Loucy (cell line): ENCODE measurements around the gene AIMP1.

Source experiments
- H2AFZ ChIP-seq: fragments of 200-600 bp; sonication (generic); 2 replicates; pipeline ENCODE4 v1.6.0; 2016; ENCODE audit warnings: antibody characterized with exemption, mild to moderate bottlenecking, low read length, moderate library complexity
- H3F3A ChIP-seq: fragments of 200-600 bp; 2 replicates; pipeline ENCODE4 v1.6.0; 2016; ENCODE audit warnings: antibody characterized with exemption, low read depth, mild to moderate bottlenecking
- H3K27me3 ChIP-seq: fragments of 200-600 bp; sonication (generic); 2 replicates; pipeline ENCODE4 v1.6.1; 2014; ENCODE audit warnings: low read length, mild to moderate bottlenecking; ENCODE audit not compliant: insufficient read depth, poor library complexity, severe bottlenecking
- H3K36me3 ChIP-seq: fragments of 200-600 bp; sonication (generic); 2 replicates; pipeline ENCODE4 v1.6.1; 2016; ENCODE audit warnings: low read length; ENCODE audit not compliant: insufficient read depth
- H3K4me1 ChIP-seq: fragments of 200-600 bp; sonication (generic); 2 replicates; pipeline ENCODE4 v1.5.1; 2014; ENCODE audit warnings: low read length, mild to moderate bottlenecking; ENCODE audit not compliant: insufficient read depth, poor library complexity, severe bottlenecking
- H3K4me2 ChIP-seq: fragments of 200-600 bp; sonication (generic); 2 replicates; pipeline ENCODE4 v1.6.0; 2014; ENCODE audit warnings: antibody characterized with exemption, low read length, low read depth, mild to moderate bottlenecking; ENCODE audit not compliant: poor library complexity, severe bottlenecking
- H3K4me3 ChIP-seq: fragments of 200-600 bp; sonication (generic); 2 replicates; pipeline ENCODE4 v1.5.1; 2014; ENCODE audit warnings: low read length, mild to moderate bottlenecking, mixed read lengths; ENCODE audit not compliant: poor library complexity, severe bottlenecking
- H3K79me2 ChIP-seq: fragments of 200-600 bp; sonication (generic); 2 replicates; pipeline ENCODE4 v1.6.1; 2014; ENCODE audit warnings: low read length; ENCODE audit not compliant: insufficient read depth
- H3K9ac ChIP-seq: fragments of 200-600 bp; sonication (generic); 2 replicates; pipeline ENCODE4 v1.6.0; 2014; ENCODE audit warnings: mild to moderate bottlenecking, low read depth, low read length, moderate library complexity; ENCODE audit not compliant: poor library complexity, severe bottlenecking
- H3K9me2 ChIP-seq: fragments of 200-600 bp; sonication (generic); replicated peaks from 2 replicates; pipeline ENCODE4 v1.6.1; 2016; ENCODE audit warnings: low read depth, low read length, mixed read lengths
- H3K9me3 ChIP-seq: fragments of 200-600 bp; sonication (generic); 2 replicates; pipeline ENCODE4 v1.6.1; 2014; ENCODE audit warnings: mild to moderate bottlenecking, antibody characterized with exemption, low read length, low read depth; ENCODE audit not compliant: insufficient read depth
- H4K20me1 ChIP-seq: fragments of 200-600 bp; sonication (generic); 2 replicates; pipeline ENCODE4 v1.6.0; 2014; ENCODE audit warnings: antibody characterized with exemption, low read length, mild to moderate bottlenecking; ENCODE audit not compliant: insufficient read depth, poor library complexity, severe bottlenecking
- EZH2phosphoT487 ChIP-seq: fragments of 200-600 bp; IDR thresholded peaks from 2 replicates; pipeline ENCODE4 v1.6.1; 2018; ENCODE audit warnings: antibody characterized with exemption, mild to moderate bottlenecking, moderate library complexity, borderline replicate concordance
- TF ChIP-seq, protein P1 (sequence below): fragments of 200-600 bp; sonication (generic); conservative IDR thresholded peaks from 2 replicates; pipeline ENCODE4 v1.5.1; 2014; ENCODE audit warnings: mild to moderate bottlenecking, antibody characterized with exemption, low read length

Gene AIMP1

DNA sequence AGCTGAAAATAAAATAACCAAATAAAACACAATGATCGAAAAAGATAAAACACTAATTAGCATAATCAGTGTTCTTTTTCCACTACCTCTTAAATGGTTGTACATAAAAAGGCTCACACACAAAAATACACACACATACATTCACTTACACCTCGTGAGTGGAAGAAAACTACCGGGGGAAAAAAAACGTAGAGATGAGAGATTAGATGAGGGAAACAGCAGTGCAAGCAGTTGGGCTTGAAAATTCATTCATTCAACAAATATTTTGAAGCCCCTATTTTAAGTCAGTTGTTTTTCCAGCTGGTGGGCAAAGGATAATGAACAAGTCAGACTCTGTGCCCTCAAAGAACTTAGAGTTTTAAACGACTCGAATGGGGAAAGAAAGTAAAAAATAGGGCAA is 1.4 kb upstream of the AIMP1 start:
- H3K9me3 ChIP-seq, result no peaks in the 10 kb centered on the region
- H3F3A ChIP-seq, result no peaks in the 10 kb centered on the region
- H2AFZ ChIP-seq, result no peak overlapping the region
- H3K36me3 ChIP-seq, result no peaks in the 10 kb centered on the region
- peak overlapping the region; percentile 92 for H3K4me3 ChIP-seq
- H3K4me2 ChIP-seq, result peak overlapping the region; percentile 93
- no peaks in the 10 kb centered on the region for H3K27me3 ChIP-seq
- H3K79me2 ChIP-seq, result peaks cover 74% of the 10 kb centered on the region
- TF ChIP-seq, protein P1, sequence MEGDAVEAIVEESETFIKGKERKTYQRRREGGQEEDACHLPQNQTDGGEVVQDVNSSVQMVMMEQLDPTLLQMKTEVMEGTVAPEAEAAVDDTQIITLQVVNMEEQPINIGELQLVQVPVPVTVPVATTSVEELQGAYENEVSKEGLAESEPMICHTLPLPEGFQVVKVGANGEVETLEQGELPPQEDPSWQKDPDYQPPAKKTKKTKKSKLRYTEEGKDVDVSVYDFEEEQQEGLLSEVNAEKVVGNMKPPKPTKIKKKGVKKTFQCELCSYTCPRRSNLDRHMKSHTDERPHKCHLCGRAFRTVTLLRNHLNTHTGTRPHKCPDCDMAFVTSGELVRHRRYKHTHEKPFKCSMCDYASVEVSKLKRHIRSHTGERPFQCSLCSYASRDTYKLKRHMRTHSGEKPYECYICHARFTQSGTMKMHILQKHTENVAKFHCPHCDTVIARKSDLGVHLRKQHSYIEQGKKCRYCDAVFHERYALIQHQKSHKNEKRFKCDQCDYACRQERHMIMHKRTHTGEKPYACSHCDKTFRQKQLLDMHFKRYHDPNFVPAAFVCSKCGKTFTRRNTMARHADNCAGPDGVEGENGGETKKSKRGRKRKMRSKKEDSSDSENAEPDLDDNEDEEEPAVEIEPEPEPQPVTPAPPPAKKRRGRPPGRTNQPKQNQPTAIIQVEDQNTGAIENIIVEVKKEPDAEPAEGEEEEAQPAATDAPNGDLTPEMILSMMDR, result no peak
- no peak for TF ChIP-seq EZH2phosphoT487
- H3K9me2 ChIP-seq, result no peaks in the 10 kb centered on the region
- H3K9ac ChIP-seq, result peak overlapping the region; percentile 89
- H4K20me1 ChIP-seq, result peaks cover 24% of the 10 kb centered on the region
- peaks cover 52% of the 10 kb centered on the region for H3K4me1 ChIP-seq

DNA sequence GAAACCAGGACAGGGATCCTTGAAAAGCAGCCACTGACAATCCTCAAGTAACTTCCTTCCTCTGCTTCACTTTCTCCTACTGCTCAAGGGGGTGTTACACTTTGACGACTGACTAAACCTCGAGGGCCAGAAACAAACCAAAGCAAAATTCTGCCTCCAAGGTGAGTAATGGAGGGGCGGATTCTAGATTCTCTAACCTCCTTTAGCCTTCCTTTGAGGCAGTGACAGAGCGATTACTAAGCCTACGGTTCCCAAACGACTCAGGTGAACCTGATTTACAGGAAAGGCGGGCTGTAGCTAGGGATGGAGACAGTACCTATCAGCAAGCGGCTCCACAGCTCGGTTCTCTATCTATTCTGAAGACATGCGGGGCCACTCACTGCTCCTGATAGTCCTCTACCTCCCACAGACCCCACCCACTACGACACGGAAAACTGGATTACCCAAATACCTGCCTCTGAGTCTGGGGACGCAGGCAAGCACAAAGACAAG is 828 bp upstream of the AIMP1 start:
- Histone ChIP-seq H3K9ac (peak overlapping the region; percentile 89), H3K27me3 (no peaks in the 10 kb centered on the region), H3K79me2 (peaks cover 80% of the 10 kb centered on the region), H4K20me1 (peaks cover 24% of the 10 kb centered on the region), H3K4me1 (peaks cover 48% of the 10 kb centered on the region), H3K9me3 (no peaks in the 10 kb centered on the region), H3K36me3 (no peaks in the 10 kb centered on the region), H3K4me2 (peak overlapping the region; percentile 93), H3F3A (no peaks in the 10 kb centered on the region), H2AFZ (peak overlapping the region; percentile 90), H3K4me3 (peak overlapping the region; percentile 92), H3K9me2 (no peaks in the 10 kb centered on the region)
- no peak for TF ChIP-seq EZH2phosphoT487
- TF ChIP-seq, protein P1, result no peak

DNA sequence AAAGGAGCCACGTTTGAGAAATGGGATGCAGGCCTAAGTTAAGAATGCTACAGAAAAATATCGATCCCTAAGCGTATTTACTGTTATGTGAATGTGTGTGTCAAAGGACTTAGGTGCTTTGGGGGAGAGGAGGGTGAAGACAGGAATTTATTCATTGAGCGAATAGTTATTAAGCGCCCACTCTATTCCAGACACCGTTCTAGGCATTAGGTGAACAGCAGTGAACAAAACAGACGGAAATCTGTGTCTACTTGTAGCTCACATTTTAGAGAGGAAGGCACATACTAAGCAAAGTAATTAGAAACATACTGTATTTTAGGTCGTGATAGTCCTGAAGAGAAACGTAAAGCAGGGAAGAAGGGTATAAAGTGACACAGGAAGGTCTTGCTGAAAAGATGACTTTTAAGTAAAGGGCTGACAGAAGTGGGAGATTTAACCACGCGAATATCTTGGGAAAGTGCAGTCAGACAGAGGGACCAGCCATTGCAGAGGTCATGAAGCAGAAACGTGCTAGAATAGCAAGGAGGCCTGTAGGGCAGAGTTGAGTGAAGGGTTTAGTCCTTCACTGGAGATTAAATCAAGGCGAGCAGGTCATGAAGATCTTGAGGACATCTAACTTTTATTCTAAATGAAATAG is 541 bp downstream of the AIMP1 start:
- H3K4me3 ChIP-seq, result peak overlapping the region; percentile 92
- peak overlapping the region; percentile 89 for H3K9ac ChIP-seq
- H3F3A ChIP-seq, result no peaks in the 10 kb centered on the region
- peak overlapping the region; percentile 93 for H3K4me2 ChIP-seq
- no peaks in the 10 kb centered on the region for H3K36me3 ChIP-seq
- H2AFZ ChIP-seq, result peak overlapping the region; percentile 90
- peaks cover 80% of the 10 kb centered on the region for H3K79me2 ChIP-seq
- H3K9me2 ChIP-seq, result no peaks in the 10 kb centered on the region
- H4K20me1 ChIP-seq, result peaks cover 24% of the 10 kb centered on the region
- no peaks in the 10 kb centered on the region for H3K9me3 ChIP-seq
- no peak for TF ChIP-seq EZH2phosphoT487
- TF ChIP-seq, protein P1, result no peak
- H3K27me3 ChIP-seq, result no peaks in the 10 kb centered on the region
- peaks cover 46% of the 10 kb centered on the region for H3K4me1 ChIP-seq
